Measurements from ENCODE around the gene KCTD18. TPM values are rescaled to one million over a fixed set of nuclear protein-coding genes. Genes with fewer than 3 reads are reported as not detected.

Gene KCTD18
- total and polyA plus RNA-seq, 2 of the 8 experiments (the other 6 are each of a cell fraction or from before 2014, with no cell fraction given): 1.6 to 3.1 TPM

- H4K20me1 ChIP-seq (replicated peaks in 1 of 2; ENCODE audit: control insufficient read depth in 1 of 2, insufficient read depth in 2 of 2, low read length in 2 of 2): no peaks in the 10 kb centered on the region
- H3K4me3 ChIP-seq (ENCODE audit: extremely low read depth in 1 of 4, insufficient read depth in 2 of 4, low read depth in 3 of 4, low read length in 4 of 4): no peak overlapping the region
- no peak overlapping the region for H3K9ac ChIP-seq (replicated peaks in 1 of 4; ENCODE audit: extremely low read depth in 1 of 4, low read depth in 3 of 4, low read length in 3 of 4)
- no peak overlapping the region for H2AFZ ChIP-seq (ENCODE audit: low read length)
- no peak overlapping the region for H2BK5ac ChIP-seq (ENCODE audit: low read depth, low read length)
- no peaks in the 10 kb centered on the region for H3K9me3 ChIP-seq (ENCODE audit: insufficient read depth in 2 of 2, low read depth in 1 of 2, low read length in 1 of 2)
- H3K23ac ChIP-seq (ENCODE audit: insufficient read length): no peak overlapping the region
- DNase-seq (ENCODE audit: low read depth in 1 of 2, low spot score in 2 of 2): no peak
- H2BK15ac ChIP-seq (ENCODE audit: low read length): no peak overlapping the region
- 86% methylated on average over 8 of the region's 8 CpGs; no CpG with 5 or more reads in 1 of the 2 experiments for WGBS, 2 experiments (ENCODE audit: extremely low coverage in 1 of 2, insufficient coverage in 1 of 2, insufficient read length in 1 of 2, insufficient replicate concordance in 2 of 2, low coverage in 1 of 2, low lambda C conversion rate in 2 of 2, missing lambda C conversion rate in 1 of 2)
- CTCF ChIA-PET (ENCODE audit: partially characterized antibody): interaction anchor here (0.8 to 1.4 kb wide), 5 partner anchors 11 to 483 kb away, joined by 3 to 4 read pairs (median 3); no protein-coding TSS in a partner anchor
- no peak overlapping the region for H3K18ac ChIP-seq (ENCODE audit: extremely low read depth, low read length)
- H3K56ac ChIP-seq (replicated peaks; ENCODE audit: insufficient read length, low read depth, low read length): no peak overlapping the region
- H3K79me2 ChIP-seq (ENCODE audit: control insufficient read depth in 1 of 2, insufficient read depth in 2 of 2, low read length in 2 of 2): no peaks in the 10 kb centered on the region
- H3K79me1 ChIP-seq (ENCODE audit: low read depth, low read length): no peaks in the 10 kb centered on the region
- no peak overlapping the region for H2BK120ac ChIP-seq (replicated peaks; ENCODE audit: low read depth, low read length)
- no peak overlapping the region for H2BK12ac ChIP-seq (ENCODE audit: low read depth, low read length)
- no peak overlapping the region for H3K4ac ChIP-seq (replicated peaks; ENCODE audit: insufficient read length, low read depth, low read length)
- no peak overlapping the region for H2BK20ac ChIP-seq (ENCODE audit: low read length)
- no peak for FAIRE-seq
- H3K23me2 ChIP-seq (ENCODE audit: low read depth, low read length): no peaks in the 10 kb centered on the region
- H4K91ac ChIP-seq (replicated peaks; ENCODE audit: insufficient read length, low read length): no peak overlapping the region
- POLR2A ChIA-PET (ENCODE audit: partially characterized antibody): no interaction called here
- H3K36me3 ChIP-seq (ENCODE audit: control insufficient read depth in 2 of 4, insufficient read depth in 4 of 4, low read length in 3 of 4): peaks cover 24 to 77% (median 64%) of the 10 kb centered on the region in 4 experiments
- H3K4me2 ChIP-seq (ENCODE audit: insufficient read depth in 1 of 2, low read depth in 2 of 2, low read length in 2 of 2): no peak overlapping the region
- no peak overlapping the region for H4K5ac ChIP-seq (ENCODE audit: insufficient read length, low read depth, low read length)
- H2AK5ac ChIP-seq (ENCODE audit: low read depth, low read length): no peak overlapping the region
- no peak overlapping the region for H3K27ac ChIP-seq (ENCODE audit: low read depth, low read length)
- H3K4me1 ChIP-seq (replicated peaks in 1 of 4; ENCODE audit: control insufficient read depth in 3 of 4, insufficient read depth in 4 of 4, low read length in 3 of 4): peaks cover 0 to 3% (median 0%) of the 10 kb centered on the region in 4 experiments; a peak in 1 of 7 replicates
- no peak overlapping the region for H4K8ac ChIP-seq (ENCODE audit: extremely low read depth, insufficient read depth, low read length)
- peaks cover 0 to 2% (median 0%) of the 10 kb centered on the region in 4 experiments; a peak in 1 of 7 replicates for H3K27me3 ChIP-seq (replicated peaks in 1 of 4; ENCODE audit: control insufficient read depth in 3 of 4, extremely low read depth in 1 of 4, insufficient read depth in 3 of 4, low read length in 3 of 4)
- H3K14ac ChIP-seq (ENCODE audit: insufficient read length): no peak overlapping the region
- TF ChIP-seq KDM4A (IDR thresholded peaks at IDR 0.05; ENCODE audit: low read depth, low read length, severe bottlenecking): no peak
- TF ChIP-seq ASH2L (IDR thresholded peaks at IDR 0.05; ENCODE audit: low read length): no peak
- no peak for TF ChIP-seq TAF7 (optimal IDR thresholded peaks at IDR 0.05; ENCODE audit: borderline replicate concordance, low read depth, low read length)
- no peak for TF ChIP-seq JUN (IDR thresholded peaks at IDR 0.05; ENCODE audit: low read depth, low read length)
- TF ChIP-seq BCL11A (IDR thresholded peaks at IDR 0.05; ENCODE audit: low read depth in 2 of 2, low read length in 2 of 2): no peak
- TF ChIP-seq CBX5 (IDR thresholded peaks at IDR 0.05; ENCODE audit: low read depth, low read length): no peak
- no peak for TF ChIP-seq SIN3A (conservative IDR thresholded peaks at IDR 0.05 in 1 of 2, IDR thresholded peaks at IDR 0.05 in 1 of 2; ENCODE audit: low read depth in 1 of 2, low read length in 2 of 2)
- TF ChIP-seq POU5F1 (IDR thresholded peaks at IDR 0.05; ENCODE audit: low read depth, low read length): no peak
- TF ChIP-seq SIRT6 (IDR thresholded peaks at IDR 0.05; ENCODE audit: low read length): no peak
- TF ChIP-seq CBX8 (IDR thresholded peaks at IDR 0.05; ENCODE audit: borderline replicate concordance, low read depth, low read length): no peak
- TF ChIP-seq EP300 (IDR thresholded peaks at IDR 0.05; ENCODE audit: borderline replicate concordance in 1 of 2, low read depth in 2 of 2, low read length in 2 of 2): no peak
Measured at GRCh38 chr2:200467806-200468681, 41.8 kb downstream of the KCTD18 start.
